Esophagus (tissue), 2 donors: ENCODE results near the gene LRP1B. TPM values are rescaled to one million over a fixed set of nuclear protein-coding genes. Genes with fewer than 3 reads are reported as not detected.

Experiments used
- H3K27ac ChIP-seq, 2 donors: one replicate each; pipeline ENCODE4 v1.5.1; 2013; ENCODE audit warnings: low read depth in 2 of 2, mild to moderate bottlenecking in 2 of 2, inconsistent platforms in 1 of 2, low read length in 1 of 2, moderate library complexity in 1 of 2
- H3K27me3 ChIP-seq, 2 donors: one replicate each; pipeline ENCODE4 v1.6.1; 2013; ENCODE audit warnings: low read length in 2 of 2, control low read depth in 1 of 2, mild to moderate bottlenecking in 1 of 2; ENCODE audit not compliant: insufficient read depth in 2 of 2, control insufficient read depth in 1 of 2
- H3K36me3 ChIP-seq, 2 donors: one replicate each; pipeline ENCODE4 v1.6.1; 2013; ENCODE audit warnings: low read length in 1 of 2; ENCODE audit not compliant: control insufficient read depth in 2 of 2, insufficient read depth in 2 of 2
- H3K4me1 ChIP-seq, 2 donors: one replicate each; pipeline ENCODE4 v1.6.1; 2013; ENCODE audit warnings: low read length in 1 of 2; ENCODE audit not compliant: control insufficient read depth in 2 of 2, insufficient read depth in 2 of 2
- H3K4me3 ChIP-seq, 2 donors: one replicate each; pipeline ENCODE4 v1.5.1; 2013; ENCODE audit warnings: low read length in 2 of 2, mild to moderate bottlenecking in 2 of 2, low read depth in 1 of 2, moderate library complexity in 1 of 2
- H3K9me3 ChIP-seq, 2 donors: one replicate each; pipeline ENCODE4 v1.6.1; 2013; ENCODE audit warnings: mild to moderate bottlenecking in 2 of 2, low read depth in 1 of 2, low read length in 1 of 2, moderate library complexity in 1 of 2; ENCODE audit not compliant: control insufficient read depth in 2 of 2, insufficient read depth in 1 of 2
- WGBS, 2 donors: extraction: QIAGEN DNeasy Blood & Tissue Kit; methylation state at CpG; one replicate each; pipeline ENCODE4 v1.1.7; 2013; 5-methylcytosine and 5-hydroxymethylcytosine counted together
- polyA plus RNA-seq, 2 donors: library from polyadenylated mRNA; stranded (reverse); fragments of 200-250 nt; gene quantifications; one replicate each; pipeline ENCODE4 v1.2.3, GENCODE V29; 2013
- donor health status: healthy with polysubstance abuse.
- donor health status: Bipolar disorder and iron deficiency.

LRP1B gene
- polyA plus RNA-seq, 2 donors, result 0.02 to 0.10 TPM

DNA sequence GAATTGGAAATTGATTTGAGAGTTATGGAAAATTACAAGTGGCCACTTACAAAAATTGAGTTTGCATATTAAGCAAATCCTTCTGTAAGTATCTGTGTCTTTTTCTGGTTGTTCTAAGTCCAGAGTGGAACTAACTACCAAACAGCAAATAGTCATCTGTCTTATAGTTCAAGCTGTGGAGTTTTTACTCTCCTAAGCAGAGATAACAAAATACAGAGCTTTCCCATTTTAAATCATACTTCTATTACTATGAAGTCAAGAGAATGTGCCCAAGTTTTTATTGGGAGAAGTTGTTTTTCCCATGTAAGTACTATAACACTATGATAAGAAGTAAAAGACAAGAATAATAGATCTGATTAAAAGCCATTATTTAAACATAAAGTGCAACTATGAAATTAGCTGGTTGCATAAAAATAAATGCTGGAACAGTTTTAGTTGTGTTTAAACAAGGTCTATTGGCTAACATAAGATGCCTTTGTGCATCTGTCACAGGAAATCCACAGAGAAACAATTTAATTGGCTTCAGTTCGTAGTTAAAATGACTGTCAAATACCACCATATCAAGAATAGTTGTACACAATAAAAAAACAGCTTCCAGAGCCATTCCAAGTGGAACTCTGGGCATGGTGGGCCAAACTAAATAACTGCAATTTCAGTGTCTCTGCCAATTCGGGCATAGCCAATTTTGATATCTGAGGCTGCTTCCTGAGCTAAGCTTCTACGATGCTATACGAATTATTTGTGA, 1883.2 kb downstream of the LRP1B start:
- H3K36me3 ChIP-seq, result no peaks in the 10 kb centered on the region
- 68 to 70% methylated on average over 4 of the region's 4 CpGs for WGBS, 2 donors
- no peaks in the 10 kb centered on the region for H3K27me3 ChIP-seq
- H3K4me1 ChIP-seq, result no peaks in the 10 kb centered on the region
- H3K9me3 ChIP-seq, result no peaks in the 10 kb centered on the region
- no peak overlapping the region for H3K27ac ChIP-seq
- no peak overlapping the region for H3K4me3 ChIP-seq

DNA sequence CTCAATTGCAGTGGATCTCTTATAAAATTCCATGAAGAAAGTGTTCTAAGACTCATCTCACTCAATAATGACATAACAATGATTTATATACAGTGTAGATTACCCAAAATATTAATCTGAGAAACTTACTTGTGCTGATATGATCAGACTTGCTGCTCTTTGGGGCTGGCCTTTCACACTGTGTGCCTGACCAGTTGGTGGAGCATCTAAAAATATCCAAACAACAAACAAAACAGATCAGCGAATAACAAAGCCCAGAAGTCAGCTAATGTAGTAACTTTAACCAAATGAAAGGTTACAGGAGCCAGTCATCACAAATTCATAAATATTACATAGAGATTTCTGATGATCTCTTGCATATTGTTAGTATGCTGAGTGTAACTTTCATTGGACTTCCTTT, 1883.9 kb downstream of the LRP1B start:
- H3K27ac ChIP-seq, result no peak overlapping the region
- WGBS, 2 donors, result 59 to 66% methylated on average over 1 of the region's 1 CpG

DNA sequence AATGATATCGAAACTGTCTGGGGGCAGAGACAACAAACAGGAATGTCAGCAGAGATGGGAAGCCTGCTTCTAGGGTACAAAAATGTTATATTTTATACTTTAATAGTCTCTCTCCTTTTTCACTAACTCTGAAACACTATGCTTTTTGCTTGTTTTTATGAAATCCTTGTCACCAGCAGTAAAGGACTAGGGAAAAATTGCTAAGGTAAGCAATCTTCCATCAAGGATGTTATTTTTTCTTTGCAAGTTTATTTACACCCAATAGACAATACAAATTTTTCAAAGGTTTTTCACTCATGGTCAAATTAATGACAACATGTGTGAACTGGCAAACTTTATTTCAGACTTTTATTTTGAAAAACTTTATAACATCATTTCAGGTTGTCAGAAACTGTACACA, 1884.8 kb downstream of the LRP1B start:
- no peaks in the 10 kb centered on the region for H3K27me3 ChIP-seq
- WGBS, 2 donors, result 80 to 82% methylated on average over 1 of the region's 1 CpG
- H3K27ac ChIP-seq, result no peak overlapping the region
- H3K9me3 ChIP-seq, result no peaks in the 10 kb centered on the region
- no peaks in the 10 kb centered on the region for H3K4me1 ChIP-seq
- H3K36me3 ChIP-seq, result no peaks in the 10 kb centered on the region
- H3K4me3 ChIP-seq, result no peak overlapping the region

More for the DNA sequence above, 1883.9 kb downstream of the LRP1B start:
- no peaks in the 10 kb centered on the region for H3K27me3 ChIP-seq
- H3K4me1 ChIP-seq, result no peaks in the 10 kb centered on the region
- no peak overlapping the region for H3K4me3 ChIP-seq
- H3K9me3 ChIP-seq, result no peaks in the 10 kb centered on the region
- H3K36me3 ChIP-seq, result no peaks in the 10 kb centered on the region

DNA sequence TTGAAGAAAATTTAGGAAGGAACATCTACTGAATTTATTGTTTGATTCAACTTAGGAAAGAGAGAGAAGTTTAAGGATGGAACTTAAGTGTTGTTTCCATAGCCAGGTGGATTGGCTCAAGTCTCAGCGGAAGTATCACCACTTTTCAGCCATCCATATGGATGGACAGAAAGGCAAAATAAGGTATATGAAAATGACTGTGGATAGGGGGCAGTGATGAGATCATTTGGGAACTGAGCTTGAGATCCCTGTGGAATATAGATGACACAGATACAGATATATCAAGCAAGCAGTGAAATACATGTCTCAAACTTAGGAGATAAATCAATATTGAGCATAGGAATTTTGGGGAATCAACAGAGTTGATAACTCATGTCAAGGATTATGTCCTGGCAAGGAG, 1887.9 kb downstream of the LRP1B start:
- 92 to 93% methylated on average over 1 of the region's 1 CpG for WGBS, 2 donors

DNA sequence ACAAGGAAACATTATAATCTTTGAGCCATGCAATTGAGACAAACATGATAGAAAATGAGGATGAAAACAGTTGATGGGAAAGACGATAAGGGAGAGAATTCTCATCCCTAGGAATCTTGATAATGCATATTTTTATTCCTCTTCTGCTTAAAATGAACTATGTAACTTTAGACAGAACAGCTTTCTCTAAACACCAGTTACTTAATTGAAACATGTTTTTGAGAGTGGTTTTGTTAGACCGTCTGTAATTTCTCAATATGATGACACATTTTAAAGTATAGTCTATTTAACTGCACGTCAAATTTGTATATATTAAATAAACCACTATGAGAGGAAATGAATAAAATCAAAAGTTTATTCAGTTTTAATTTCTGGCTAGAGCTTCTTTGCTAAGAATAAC, 1896.7 kb downstream of the LRP1B start:
- H3K4me3 ChIP-seq, result no peak overlapping the region
- no peaks in the 10 kb centered on the region for H3K36me3 ChIP-seq
- H3K9me3 ChIP-seq, result no peaks in the 10 kb centered on the region
- WGBS, 2 donors, result 47 to 58% methylated on average over 3 of the region's 3 CpGs
- H3K27me3 ChIP-seq, result no peaks in the 10 kb centered on the region
- no peaks in the 10 kb centered on the region for H3K4me1 ChIP-seq
- H3K27ac ChIP-seq, result no peak overlapping the region

More for the DNA sequence above, 1887.9 kb downstream of the LRP1B start:
- Histone ChIP-seq H3K4me1 (no peaks in the 10 kb centered on the region), H3K9me3 (no peaks in the 10 kb centered on the region), H3K27me3 (no peaks in the 10 kb centered on the region), H3K4me3 (no peak overlapping the region), H3K27ac (no peak overlapping the region), H3K36me3 (no peaks in the 10 kb centered on the region)

DNA sequence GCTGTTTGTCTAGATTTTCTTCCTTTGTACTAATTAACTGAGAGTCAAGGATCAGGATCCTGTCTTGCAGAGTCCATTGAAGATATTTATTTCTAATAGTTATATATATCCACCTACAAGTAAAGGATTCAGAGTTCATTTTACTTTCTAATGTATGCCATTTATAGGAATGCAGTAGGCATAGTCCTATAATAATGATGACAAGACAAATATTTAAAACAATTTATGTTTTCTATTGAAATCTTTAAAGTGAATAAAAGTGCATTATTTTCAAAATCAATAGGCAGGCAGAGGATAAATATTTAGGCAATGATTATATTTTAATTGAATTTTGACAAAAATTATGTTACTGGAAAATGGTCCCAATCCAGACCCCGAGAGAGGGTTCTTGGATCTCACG, 1919.9 kb downstream of the LRP1B start:
- Histone ChIP-seq H3K9me3 (no peaks in the 10 kb centered on the region), H3K27ac (no peak overlapping the region), H3K4me1 (no peaks in the 10 kb centered on the region), H3K36me3 (no peaks in the 10 kb centered on the region), H3K4me3 (no peak overlapping the region), H3K27me3 (no peaks in the 10 kb centered on the region)
- WGBS, 2 donors, result 77 to 82% methylated on average over 2 of the region's 2 CpGs

DNA sequence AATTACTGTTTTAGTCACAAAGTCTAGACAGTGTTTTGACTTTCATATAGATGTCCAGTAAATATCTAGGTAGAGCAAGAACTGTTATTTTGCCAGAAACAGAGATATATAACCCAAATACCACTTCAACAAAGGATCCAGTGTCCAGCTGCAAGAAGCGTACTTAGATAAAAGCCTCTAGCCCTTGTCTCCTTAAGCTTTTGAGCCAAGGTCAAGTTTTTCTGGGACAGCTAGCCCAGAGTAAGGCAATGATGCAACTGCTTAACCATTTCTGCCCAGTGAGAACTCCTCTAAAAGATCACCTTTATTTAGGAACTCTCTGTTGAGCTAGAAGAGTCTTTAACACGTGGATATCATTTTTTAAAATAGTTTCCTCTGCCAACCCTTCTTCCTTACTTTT, 1925.7 kb downstream of the LRP1B start:
- no peaks in the 10 kb centered on the region for H3K9me3 ChIP-seq
- 54 to 61% methylated on average over 2 of the region's 2 CpGs for WGBS, 2 donors
- H3K36me3 ChIP-seq, result no peaks in the 10 kb centered on the region
- no peaks in the 10 kb centered on the region for H3K27me3 ChIP-seq
- H3K4me3 ChIP-seq, result no peak overlapping the region
- no peaks in the 10 kb centered on the region for H3K4me1 ChIP-seq
- H3K27ac ChIP-seq, result no peak overlapping the region

DNA sequence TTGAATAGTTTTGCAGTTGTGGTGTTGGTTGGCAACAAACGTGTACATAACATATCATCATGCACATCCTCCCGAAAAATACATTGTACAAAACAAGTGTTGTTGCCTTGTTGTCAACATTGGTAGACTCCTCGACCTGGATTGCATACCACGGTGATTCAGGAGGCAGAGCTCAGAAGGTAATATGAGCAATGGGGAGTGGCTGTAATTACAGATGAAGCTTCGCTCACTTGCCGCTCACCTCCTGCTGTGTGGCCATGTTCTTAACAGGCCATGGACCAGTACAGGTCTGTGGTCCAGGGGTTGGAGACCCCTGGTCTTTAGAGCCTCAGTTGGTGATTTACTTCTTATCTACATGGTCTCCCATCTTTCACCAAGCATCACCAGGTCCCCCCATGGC, 1927.5 kb downstream of the LRP1B start:
- Histone ChIP-seq H3K27ac (no peak overlapping the region), H3K4me3 (no peak overlapping the region), H3K36me3 (no peaks in the 10 kb centered on the region), H3K9me3 (no peaks in the 10 kb centered on the region), H3K27me3 (no peaks in the 10 kb centered on the region), H3K4me1 (no peaks in the 10 kb centered on the region)
- 78 to 84% methylated on average over 6 of the region's 6 CpGs for WGBS, 2 donors

DNA sequence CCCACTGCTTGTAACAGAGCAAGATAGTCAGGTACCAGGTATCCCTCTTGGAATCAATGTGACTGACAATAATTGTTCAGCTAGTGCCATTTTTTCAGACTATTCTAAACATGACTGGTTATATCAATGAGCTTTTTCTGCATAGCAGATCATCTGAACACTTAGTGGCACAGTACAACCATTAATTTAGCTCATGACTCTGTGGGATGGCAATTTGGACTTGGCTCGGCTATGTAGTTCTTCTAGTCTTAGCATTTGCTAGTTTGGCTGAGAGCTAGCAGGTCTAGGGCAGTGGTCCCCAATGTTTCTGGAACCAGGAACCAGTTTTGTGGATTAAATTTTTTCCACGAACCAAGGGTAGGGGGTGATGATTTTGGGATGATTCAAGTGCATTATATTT, 1929.2 kb downstream of the LRP1B start:
- Histone ChIP-seq H3K9me3 (no peaks in the 10 kb centered on the region), H3K4me1 (no peaks in the 10 kb centered on the region), H3K4me3 (no peak overlapping the region), H3K27me3 (no peaks in the 10 kb centered on the region), H3K27ac (no peak overlapping the region), H3K36me3 (no peaks in the 10 kb centered on the region)
- 72 to 75% methylated on average over 2 of the region's 2 CpGs for WGBS, 2 donors

DNA sequence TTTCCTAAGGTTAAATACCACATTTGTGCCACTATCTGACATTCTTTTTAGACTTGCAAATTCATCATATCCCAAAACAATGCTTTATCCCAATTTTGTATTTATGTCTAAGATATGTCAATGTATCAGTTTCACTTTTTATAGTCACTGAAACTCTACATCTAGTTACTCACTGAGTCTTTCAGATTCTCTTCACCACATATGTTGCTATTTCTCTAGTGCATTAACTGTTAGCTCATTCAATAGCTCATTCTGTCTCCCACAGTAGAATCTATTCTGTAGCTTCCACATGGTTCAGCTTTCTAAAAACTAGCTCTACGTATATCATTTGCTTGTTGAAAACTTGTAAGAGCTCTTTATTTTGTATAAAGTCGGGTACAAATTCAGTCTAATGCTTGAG, 1930.1 kb downstream of the LRP1B start:
- Histone ChIP-seq H3K4me3 (no peak overlapping the region), H3K9me3 (no peaks in the 10 kb centered on the region), H3K4me1 (no peaks in the 10 kb centered on the region), H3K27me3 (no peaks in the 10 kb centered on the region), H3K36me3 (no peaks in the 10 kb centered on the region), H3K27ac (no peak overlapping the region)
- 61 to 73% methylated on average over 2 of the region's 2 CpGs for WGBS, 2 donors
